SK-MEL-5 (cell line): ENCODE results near the gene CCIN. TPM values are rescaled to one million over a fixed set of nuclear protein-coding genes. Genes with fewer than 3 reads are reported as not detected.
"Not testable (repeated sequence)": the region's sequence is repeated elsewhere in the genome, so short reads cannot be mapped to it uniquely, and the experiment has no call there.

Experiments
- DNase-seq: peaks from one replicate; pipeline ENCODE4 v3.0.0-alpha.2; 2016; ENCODE audit warnings: low read depth, low spot score
- in situ Hi-C: cut with HindIII; loops from 2 replicates; pipeline ENCODE4 v1.10.0; 2016; ENCODE audit warnings: low sequenced_read_pairs, high pct_unique_total_duplicates, low pct_unique_long_range_greater_than_20kb
- total RNA-seq: library from RNA; depleted of rRNA; stranded (reverse); fragments of >200 nt; shearing (Covaris generic); gene quantifications from 2 replicates; pipeline ENCODE4 v1.2.3, GENCODE V29; 2014

The CCIN gene
- total RNA-seq, 1 experiment from 2014 or later: not detected

DNA sequence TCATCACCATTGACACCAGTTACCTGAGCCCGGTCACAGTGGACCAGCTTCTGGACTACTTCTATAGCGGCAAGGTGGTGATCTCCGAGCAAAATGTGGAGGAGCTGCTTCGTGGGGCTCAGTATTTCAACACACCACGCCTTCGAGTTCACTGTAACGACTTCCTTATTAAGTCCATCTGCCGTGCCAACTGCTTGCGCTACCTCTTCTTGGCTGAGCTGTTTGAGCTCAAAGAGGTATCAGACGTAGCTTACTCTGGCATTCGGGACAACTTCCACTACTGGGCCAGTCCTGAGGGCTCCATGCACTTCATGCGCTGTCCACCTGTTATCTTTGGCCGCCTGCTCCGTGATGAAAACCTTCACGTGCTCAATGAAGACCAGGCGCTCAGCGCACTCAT, 520 bp downstream of the CCIN start:
- DNase-seq: no peak
- in situ Hi-C loops: no loop called here

DNA sequence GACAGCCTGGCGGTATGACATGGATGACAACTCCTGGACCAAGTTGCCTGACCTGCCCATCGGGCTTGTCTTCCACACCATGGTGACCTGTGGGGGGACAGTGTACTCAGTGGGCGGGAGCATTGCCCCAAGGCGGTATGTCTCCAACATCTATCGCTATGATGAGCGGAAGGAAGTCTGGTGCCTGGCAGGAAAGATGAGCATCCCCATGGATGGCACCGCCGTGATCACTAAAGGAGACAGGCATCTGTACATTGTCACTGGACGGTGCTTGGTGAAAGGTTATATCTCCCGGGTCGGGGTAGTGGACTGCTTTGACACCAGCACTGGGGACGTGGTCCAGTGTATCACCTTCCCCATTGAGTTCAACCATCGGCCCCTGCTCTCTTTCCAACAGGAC, 1.3 kb downstream of the CCIN start:
- DNase-seq: no peak
- in situ Hi-C loops: no loop called here

DNA sequence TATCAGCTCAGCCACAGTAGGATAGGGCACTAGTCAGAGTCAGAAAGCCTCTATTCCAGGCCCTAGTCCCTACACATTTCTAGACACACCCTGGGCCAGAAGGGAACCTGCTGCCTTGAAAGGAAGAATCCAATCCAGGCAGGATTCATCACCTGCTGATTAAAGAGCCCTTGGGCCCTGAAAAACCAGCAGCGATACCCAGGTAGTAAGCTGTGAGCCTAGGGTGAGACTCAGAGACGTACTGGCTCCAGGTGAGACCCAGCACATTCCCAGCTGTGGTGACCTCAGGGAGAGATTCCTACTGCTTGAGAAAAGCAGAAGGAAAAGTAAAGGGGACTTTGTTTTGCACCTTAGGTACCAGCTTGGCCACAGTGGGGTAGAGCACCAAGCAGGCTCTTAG, 4.7 kb downstream of the CCIN start:
- in situ Hi-C loops: no loop called here
- no peak for DNase-seq

DNA sequence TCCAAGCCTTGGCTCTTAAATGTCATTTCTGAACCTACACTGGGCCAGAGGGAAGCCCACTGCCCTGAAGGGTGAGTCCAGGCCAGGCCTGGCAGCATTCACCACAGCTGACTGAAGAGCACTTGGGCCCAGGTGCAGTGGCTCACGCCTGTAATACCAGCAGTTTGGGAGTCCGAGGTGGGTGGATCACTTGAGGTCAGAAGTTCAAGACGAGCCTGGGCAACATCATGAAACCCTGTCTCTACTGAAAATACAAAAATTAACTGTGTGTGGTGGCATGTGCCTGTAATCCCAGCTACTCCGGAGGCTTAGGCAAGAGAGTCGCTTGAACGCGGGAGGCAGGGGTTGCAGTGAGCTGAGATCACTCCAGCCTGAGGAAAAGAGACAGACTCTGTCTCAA, 5.1 kb downstream of the CCIN start:
- in situ Hi-C loops: no loop called here
- DNase-seq: no peak

DNA sequence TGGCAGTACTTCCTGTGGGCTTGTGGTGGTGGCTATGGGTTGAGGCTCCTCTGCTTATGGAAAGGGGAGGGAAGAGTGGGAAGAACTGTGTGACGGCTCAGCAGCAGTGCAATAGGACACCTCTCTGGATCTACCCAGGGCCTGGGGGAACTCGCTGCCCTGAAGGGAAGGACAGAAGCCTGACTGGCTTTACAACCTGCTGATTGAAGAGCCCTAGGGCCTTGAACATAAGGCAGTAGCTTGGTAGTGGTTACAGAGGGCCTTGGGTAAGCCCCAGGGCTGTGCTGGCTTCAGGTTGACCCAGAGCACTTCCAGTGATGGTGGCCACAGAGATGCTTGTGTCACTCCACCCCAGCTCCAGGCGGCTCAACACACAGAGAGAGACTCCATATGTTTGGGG, 5.5 kb downstream of the CCIN start:
- in situ Hi-C loops: no loop called here
- DNase-seq: no peak

DNA sequence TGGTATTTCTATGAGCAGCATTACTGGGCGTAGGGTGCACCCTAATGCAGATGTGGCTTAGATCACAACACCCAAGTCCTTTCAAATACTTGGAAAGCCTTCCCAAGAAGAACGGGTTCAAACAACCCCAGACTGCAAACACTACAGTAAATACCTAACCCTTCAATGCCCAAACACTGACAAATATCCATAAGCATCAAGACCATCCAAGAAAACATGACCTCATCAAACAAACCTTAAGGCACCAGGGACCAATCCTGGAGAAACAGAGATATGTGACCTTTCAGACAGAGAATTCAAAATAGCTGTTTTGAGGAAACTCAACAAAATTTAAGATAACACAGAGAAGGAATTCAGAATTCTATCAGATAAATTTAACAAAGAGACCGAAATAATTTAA, 6.0 kb downstream of the CCIN start:
- in situ Hi-C loops, DNase-seq: not testable (repeated sequence)

DNA sequence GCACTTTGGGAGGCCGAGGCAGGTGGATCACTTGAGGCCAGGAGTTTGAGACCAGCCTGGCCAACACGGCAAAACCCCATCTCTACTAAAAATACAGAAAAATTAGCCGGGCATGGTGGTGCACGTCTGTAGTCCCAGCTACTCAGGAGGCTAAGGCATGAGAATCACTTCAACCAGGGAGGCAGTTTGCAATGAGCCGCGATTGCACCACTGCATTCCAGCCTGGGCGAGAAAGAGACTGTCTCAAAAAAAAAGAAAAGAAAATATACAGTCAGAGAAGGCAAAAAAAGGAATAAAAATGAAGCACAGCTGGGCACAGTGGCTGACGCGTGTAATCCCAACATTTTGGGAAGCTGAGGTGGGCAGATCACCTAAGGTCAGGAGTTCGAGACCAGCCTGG, 7.3 kb downstream of the CCIN start:
- DNase-seq, in situ Hi-C loops: not testable (repeated sequence)

DNA sequence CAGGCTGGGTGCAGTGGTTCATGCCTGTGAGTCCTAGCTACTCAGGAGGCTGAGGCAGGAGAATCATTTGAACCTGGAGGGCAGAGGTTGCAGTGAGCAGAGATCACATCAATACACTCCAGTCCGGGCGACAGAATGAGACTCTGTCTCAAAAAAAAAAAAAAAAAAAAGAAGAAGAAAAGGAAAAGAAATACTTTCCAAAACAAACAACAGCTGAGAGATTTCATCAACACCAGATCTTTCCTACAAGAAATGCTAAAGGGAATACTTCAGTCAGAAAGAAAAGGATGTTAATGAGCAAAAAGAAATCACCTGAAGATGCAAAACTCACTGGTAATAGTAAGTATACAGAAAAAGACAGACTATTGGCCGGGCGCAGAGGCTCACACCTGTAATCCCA, 8.4 kb downstream of the CCIN start:
- DNase-seq: no peak
- in situ Hi-C loops: no loop called here

DNA sequence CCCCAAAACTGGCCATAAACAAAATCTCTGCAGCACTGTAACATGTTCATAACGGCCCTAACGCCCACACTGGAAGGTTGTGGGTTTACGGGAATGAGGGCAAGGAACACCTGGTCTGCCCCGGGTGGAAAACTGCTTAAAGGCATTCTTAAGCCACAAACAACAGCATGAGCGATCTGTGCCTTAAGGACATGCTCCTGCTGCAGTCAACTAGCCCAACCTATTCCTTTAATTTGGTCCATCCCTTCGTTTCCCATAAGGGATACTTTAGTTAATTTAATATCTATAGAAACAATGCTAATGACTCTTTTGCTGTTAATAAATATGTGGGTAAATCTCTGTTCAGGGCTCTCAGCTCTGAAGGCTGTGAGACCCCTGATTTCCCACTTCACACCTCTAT, 11.1 kb downstream of the CCIN start:
- in situ Hi-C loops, DNase-seq: not testable (repeated sequence)

DNA sequence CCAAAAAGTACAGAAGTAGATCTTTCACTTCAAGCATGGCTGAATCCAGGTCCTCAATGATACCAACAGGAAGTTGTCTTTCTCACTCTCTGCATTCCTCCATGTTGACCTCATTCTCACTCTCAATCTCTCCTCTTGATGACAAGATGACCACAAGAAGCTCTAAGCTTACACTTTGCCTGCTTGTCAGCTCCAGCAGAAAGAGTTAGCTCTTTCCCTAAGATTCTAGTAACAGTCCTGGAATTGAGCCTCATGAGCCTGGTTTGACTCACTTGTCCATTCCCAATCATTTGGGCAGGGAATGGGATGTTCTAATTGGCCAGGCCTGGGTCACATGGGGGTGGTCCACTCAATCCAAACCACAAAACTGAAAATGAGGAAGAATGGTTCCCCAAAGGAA, 18.2 kb downstream of the CCIN start:
- in situ Hi-C loops: no loop called here
- DNase-seq: no peak

DNA sequence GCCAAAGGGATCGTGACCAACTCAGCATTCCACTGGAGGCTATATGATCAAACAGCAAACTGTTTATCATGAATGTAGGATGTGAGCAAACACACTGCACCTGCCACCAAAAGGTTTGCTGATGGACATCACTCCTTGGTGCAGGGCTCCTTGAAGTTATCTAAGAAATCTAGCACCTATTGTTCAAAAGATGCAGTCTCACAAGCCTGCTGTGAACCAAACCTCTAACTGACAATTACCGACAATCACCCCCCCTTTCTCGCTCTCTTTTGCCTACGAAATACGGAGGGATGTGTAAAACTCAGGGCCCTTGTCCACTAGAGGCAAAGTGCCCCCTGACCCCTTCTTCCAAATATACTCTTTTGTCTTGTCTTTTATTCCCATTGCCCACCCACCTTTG, 19.0 kb downstream of the CCIN start:
- no peak for DNase-seq
- in situ Hi-C loops: no loop called here

DNA sequence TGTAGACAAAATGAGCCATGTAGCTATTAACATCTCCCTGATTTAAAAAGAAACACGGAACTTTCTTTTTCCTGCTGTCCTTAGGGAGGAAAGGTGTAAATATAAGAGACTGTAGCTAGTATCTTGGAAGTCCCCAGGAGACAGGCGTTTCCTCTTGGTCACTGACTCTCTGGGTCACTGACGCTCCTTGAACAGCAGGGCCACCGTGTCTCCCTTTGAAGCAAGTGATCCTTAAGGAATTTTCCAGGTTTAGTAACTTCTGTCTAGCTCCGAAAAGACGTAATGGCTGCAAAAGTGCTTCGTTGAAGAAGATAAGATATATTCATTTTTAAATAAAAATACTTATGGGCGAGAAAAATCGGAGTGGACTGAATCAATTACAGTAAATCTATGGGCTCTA, 20.8 kb downstream of the CCIN start:
- in situ Hi-C loops: no loop called here

DNA sequence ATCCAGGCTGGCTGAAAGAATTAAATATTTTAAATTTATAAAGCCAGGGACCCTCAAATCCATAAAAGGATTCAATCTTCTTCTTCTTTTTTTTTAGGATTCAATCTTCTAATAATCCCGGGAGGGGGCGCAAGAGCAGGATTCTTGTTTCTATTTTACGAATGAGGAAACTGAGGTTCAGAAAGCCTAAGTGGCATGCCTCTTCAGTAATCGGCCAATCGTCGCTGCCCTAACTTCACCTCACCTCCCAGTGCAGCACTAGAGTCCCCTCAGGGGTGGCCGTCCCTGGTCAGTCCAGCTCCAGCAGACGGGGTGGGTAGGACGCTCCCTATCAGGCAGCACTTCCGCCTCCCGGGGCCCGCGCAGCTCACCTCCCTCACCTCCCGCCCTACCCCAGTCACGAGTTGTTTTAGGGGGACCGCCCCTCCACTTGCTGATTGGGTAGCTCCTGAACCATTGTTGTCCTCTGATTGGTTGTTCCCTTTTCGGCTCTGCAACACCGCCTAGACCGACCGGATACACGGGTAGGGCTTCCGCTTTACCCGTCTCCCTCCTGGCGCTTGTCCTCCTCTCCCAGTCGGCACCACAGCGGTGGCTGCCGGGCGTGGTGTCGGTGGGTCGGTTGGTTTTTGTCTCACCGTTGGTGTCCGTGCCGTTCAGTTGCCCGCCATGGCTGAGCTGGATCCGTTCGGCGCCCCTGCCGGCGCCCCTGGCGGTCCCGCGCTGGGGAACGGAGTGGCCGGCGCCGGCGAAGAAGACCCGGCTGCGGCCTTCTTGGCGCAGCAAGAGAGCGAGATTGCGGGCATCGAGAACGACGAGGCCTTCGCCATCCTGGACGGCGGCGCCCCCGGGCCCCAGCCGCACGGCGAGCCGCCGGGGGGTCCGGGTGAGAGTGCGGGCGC, 21.5 kb downstream of the CCIN start, which contains the start of gene CLTA:
Gene CLTA (plus strand): TSS at position 534 of the 902 bp plus-strand sequence. CDS start 136 bp downstream, at position 670.
- in situ Hi-C loops: no loop called here
- peak; percentile 98 for DNase-seq

More for the DNA sequence above, 20.8 kb downstream of the CCIN start:
- DNase-seq: peak; percentile 7

DNA sequence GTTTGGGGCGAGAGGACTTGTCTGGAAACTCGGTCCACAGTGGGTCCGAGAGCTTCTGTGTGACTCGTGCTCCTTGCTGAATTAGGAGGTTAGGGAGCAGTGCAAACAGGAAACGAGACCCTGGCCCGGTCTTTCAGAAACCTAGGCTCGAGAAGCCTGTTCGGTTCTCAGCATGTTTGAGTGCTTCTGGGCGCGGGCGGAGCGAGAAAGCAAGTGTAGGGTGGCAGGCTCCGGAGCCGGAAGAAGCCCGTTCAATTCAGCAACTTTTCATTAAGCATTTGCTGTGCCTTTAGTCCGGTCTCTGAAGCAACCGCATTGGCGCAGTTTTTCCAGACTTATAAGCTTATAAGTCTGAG, 22.1 kb downstream of the CCIN start:
- no peak for DNase-seq
- in situ Hi-C loops: no loop called here

DNA sequence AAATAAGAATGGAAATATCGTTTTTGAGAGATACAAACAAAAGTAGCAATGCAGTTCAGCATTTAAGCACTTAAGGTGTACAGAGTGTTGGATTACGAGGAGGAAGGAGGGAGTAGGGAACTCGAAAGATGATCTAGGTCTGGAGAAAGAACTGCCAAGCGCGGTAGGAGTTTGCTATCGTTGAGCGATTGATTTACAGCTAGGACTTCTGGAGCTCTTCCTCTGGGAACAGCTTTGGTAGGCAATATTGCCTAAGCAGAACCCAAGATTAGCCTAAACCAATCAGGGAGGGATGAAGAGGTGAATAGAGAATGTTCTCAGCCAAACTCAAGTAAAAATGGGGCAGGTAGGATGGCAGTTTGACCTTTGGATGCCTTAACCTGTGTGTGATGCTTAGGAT, 22.5 kb downstream of the CCIN start:
- in situ Hi-C loops: no loop called here
- DNase-seq: no peak

DNA sequence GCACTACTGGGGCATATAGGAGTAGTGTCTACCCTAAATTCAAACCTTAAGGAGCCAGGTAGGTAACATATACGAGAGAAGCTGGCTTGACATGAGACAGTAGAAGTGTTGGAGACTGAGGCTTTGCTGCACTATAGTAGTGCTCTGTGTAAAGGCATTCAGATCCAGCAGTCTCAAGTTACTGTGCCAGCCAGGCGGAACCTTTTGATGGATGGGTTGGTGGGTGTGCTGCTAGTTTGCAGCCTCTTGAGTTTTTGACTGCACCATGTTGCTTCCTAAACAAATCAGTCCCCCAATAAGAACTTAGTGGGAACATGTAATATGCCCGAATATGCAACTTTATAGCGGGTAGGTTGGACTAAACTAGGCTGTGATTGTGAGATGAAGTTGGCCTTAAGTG, 23.0 kb downstream of the CCIN start:
- DNase-seq: no peak
- in situ Hi-C loops: no loop called here

DNA sequence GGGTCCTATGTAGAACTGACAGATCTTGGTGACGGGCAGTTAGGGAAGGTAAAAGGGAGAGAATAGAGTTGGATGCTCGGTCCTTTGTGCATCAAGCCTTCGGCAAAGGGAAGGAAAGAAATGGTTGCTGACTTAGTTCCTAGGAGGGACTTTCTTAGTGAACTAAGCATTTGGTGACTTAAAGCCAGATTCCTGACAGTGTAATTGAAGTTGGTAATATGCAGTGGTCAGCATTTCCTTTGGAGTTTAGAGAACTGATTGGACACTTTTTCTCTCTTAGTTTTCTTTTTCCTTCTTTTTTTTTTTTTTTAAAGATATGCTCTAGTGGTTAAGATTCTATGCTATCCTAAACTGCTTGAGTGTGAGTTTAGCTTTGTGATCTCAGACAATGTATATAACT, 23.8 kb downstream of the CCIN start:
- in situ Hi-C loops: no loop called here

DNA sequence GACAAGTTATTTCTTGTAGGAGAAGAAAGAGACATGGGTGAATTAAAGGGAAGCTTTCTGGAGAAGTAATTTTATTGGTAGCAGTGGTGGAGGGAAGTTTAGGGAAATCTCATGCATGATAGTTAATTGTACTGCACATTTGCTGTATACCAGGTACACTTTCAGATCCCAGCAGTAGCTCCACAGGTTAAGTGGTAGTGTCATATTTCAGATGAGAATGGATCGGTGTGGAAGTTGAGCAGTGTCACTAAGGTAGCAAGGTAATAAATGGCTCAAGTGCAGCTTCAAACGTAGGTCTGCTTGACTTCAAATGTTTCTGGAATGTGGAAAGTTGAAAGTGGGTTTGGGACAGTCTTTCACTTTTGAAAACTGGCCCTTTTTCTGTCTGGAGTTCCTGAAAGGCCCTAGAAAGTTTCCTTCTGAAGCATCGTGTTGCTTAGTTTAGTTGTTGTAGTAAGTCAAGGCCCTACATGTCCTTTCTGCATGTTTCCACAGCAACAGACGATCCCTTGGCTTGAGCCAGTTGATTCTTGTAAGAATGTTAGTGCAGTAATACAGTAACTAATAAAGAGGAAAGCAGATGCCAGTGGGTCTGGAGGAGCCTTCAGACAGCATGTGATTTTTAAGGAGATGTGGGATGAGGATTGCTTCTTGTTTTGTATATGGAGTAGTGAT, 25.3 kb downstream of the CCIN start:
- DNase-seq: no peak
- in situ Hi-C loops: no loop called here

More for the DNA sequence above, 23.8 kb downstream of the CCIN start:
- DNase-seq: no peak
